Activated T-cell treated with anti-CD3 and anti-CD28 coated beads, Interleukin-2, amount 50 U/mL, for 72 hours (primary cell): Measurements from ENCODE around the gene C11orf71. TPM values are rescaled to one million over a fixed set of nuclear protein-coding genes. Genes with fewer than 3 reads are reported as not detected.

Source experiments
- ATAC-seq, 2 donors: fragments of 150-1000 bp; cut with Tn5 transposase; replicated peaks in 1 of 2; 2 replicates each; pipeline ENCODE4 v1.10.0; 2021; ENCODE audit warnings: moderate library complexity in 2 of 2, mild to moderate bottlenecking in 1 of 2
- DNase-seq, 2 donors: peaks; one replicate each; pipeline ENCODE4 v3.0.0; 2021 to 2022; ENCODE audit warnings: mixed read lengths in 1 of 2
- H3K27ac Mint-ChIP-seq: one replicate; pipeline ENCODE4 v1.8.0; 2022; ENCODE audit warnings: mild to moderate bottlenecking, moderate library complexity, mixed read lengths
- H3K27me3 Mint-ChIP-seq: one replicate; pipeline ENCODE4 v1.8.0; 2022; ENCODE audit warnings: low read depth, mixed read lengths
- H3K36me3 Mint-ChIP-seq, 2 donors: one replicate each; pipeline ENCODE4 v1.8.0; 2022; ENCODE audit warnings: mixed read lengths in 2 of 2, mild to moderate bottlenecking in 1 of 2; ENCODE audit not compliant: insufficient read depth in 2 of 2
- H3K4me1 Mint-ChIP-seq: one replicate; pipeline ENCODE4 v1.8.0; 2022; ENCODE audit warnings: low read depth, mixed read lengths
- H3K4me3 Mint-ChIP-seq, 2 donors: one replicate each; pipeline ENCODE4 v1.8.0; 2022; ENCODE audit warnings: mild to moderate bottlenecking in 2 of 2, mixed read lengths in 2 of 2, moderate library complexity in 2 of 2
- H3K9me3 Mint-ChIP-seq, 2 donors: one replicate each; pipeline ENCODE4 v1.8.0; 2022; ENCODE audit warnings: mixed read lengths in 2 of 2
- total RNA-seq, 2 donors: library from RNA; stranded (reverse); gene quantifications; one replicate each; pipeline ENCODE4 v1.2.3, GENCODE V29; 2022

The C11orf71 gene
- total RNA-seq, 2 donors from 2014 or later = 5.9 to 7.1 TPM

DNA sequence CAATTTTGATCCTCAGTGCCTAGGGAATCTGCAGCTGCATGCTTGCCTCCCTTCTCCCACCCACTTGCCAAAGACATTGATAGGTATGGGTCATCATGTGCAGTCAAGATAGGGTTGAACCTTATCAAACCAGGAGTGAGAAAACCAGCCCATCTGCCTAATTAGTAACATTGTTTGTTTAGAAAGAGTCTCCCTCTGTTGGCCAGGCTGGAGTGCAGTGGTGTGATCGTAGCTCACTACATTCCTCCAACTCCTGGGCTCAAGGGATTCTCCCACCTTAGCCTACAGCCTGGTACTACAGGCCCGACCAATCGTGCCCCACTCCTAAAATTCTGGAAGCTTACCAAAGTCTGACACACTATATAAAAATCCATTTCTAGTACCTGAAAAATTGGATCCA, 4.6 kb downstream of the C11orf71 start:
- ATAC-seq (no peak), DNase-seq (no peak)
- peaks cover 22% of the 10 kb centered on the region for H3K4me1 Mint-ChIP-seq
- H3K9me3 Mint-ChIP-seq = no peaks in the 10 kb centered on the region
- H3K36me3 Mint-ChIP-seq = peaks cover 5 to 8% of the 10 kb centered on the region in 2 donors
- H3K27ac Mint-ChIP-seq = no peak overlapping the region
- no peak overlapping the region for H3K4me3 Mint-ChIP-seq
- H3K27me3 Mint-ChIP-seq = no peaks in the 10 kb centered on the region

DNA sequence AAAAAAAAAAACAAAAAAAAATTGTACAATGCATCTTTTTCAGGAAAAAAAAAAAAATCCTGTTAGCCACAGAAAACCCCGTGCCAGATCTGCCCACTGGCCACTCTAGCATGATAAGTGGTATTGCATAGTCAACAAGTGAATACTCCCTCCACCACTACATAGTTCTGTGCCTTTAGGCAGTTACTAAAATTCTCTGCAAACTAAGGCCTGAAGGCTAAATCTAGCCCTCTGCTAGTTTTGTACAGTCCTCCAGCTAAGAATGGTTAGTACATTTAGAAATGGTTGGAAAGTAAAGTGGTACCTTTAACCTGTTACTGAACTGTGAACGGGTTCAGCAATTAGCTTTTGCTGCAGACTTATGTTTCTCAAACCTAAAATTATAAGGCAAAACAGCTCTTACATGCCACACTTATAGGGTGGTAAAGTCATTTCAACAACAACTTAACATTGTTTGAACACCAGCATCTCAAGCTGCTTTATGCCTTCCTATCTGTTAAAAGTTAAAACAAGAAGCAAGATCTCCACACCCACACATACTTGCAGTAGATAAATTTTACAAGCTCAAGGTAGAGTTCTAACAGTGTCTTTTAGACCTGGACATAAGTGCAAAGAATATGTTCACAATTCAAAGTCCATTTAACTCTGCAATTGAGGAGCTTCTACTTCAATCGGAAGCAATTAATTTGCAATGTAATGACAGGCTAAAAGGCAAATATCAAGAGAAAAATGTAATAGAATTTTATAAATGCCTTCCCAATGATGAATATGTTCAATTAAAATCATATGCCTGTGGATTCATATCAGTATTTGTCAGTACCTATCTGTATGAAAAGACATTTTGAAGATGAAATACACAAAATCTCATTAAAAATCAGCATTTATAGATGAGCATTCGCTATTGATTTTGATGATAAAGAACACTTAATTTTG, 7.3 kb downstream of the C11orf71 start:
- Mint-ChIP-seq H3K9me3 (no peaks in the 10 kb centered on the region), H3K36me3 (peaks cover under 1 to 1% of the 10 kb centered on the region in 2 donors), H3K4me1 (peaks cover 8% of the 10 kb centered on the region), H3K4me3 (no peak overlapping the region), H3K27ac (no peak overlapping the region), H3K27me3 (no peaks in the 10 kb centered on the region)
- ATAC-seq = no peak
- DNase-seq = no peak

GRCh38 chr11:114386545-114386944, 13.8 kb downstream of the C11orf71 start:
- ATAC-seq = no peak
- no peaks in the 10 kb centered on the region for H3K4me1 Mint-ChIP-seq
- DNase-seq = no peak
- no peak overlapping the region for H3K4me3 Mint-ChIP-seq
- H3K27me3 Mint-ChIP-seq = no peaks in the 10 kb centered on the region
- H3K36me3 Mint-ChIP-seq = peaks cover 2 to 5% of the 10 kb centered on the region in 2 donors
- H3K9me3 Mint-ChIP-seq = peaks cover 2 to 3% of the 10 kb centered on the region in 2 donors
- H3K27ac Mint-ChIP-seq = no peak overlapping the region

- ATAC-seq (no peak), DNase-seq (no peak)
- peaks cover 2 to 5% of the 10 kb centered on the region in 2 donors for H3K36me3 Mint-ChIP-seq
- no peaks in the 10 kb centered on the region for H3K4me1 Mint-ChIP-seq
- no peak overlapping the region for H3K27ac Mint-ChIP-seq
- H3K9me3 Mint-ChIP-seq = peaks cover 2 to 3% of the 10 kb centered on the region in 2 donors
- no peaks in the 10 kb centered on the region for H3K27me3 Mint-ChIP-seq
- no peak overlapping the region for H3K4me3 Mint-ChIP-seq
Observed at GRCh38 chr11:114386131-114386530, 14.2 kb downstream of the C11orf71 start.

DNA sequence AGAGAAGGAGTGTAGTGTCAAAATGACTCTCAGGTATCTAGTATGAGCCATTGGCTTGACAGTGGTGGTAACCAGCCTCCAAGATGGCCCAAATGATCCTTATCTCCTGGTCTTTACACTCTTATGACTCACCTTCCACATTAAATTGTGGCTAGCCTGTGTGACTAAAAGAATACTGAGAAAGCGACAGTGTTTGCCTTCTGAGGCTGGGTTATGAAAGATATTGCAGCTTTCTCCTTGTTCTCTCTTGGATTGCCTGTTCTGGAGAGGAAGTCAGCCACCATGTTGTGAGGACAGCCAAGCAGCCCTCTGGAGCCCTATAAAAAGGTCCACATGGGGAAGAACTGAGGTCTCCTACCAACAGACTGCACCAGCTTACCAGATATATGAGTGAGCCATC, 15.8 kb downstream of the C11orf71 start:
- no peak overlapping the region for H3K27ac Mint-ChIP-seq
- H3K9me3 Mint-ChIP-seq = peaks cover 2 to 3% of the 10 kb centered on the region in 2 donors
- H3K36me3 Mint-ChIP-seq = peaks cover 2 to 5% of the 10 kb centered on the region in 2 donors
- H3K4me1 Mint-ChIP-seq = peaks cover 9% of the 10 kb centered on the region
- H3K27me3 Mint-ChIP-seq = no peaks in the 10 kb centered on the region
- DNase-seq (no peak), ATAC-seq (peak; percentile 81 to 86)
- H3K4me3 Mint-ChIP-seq = no peak overlapping the region

- Mint-ChIP-seq H3K27me3 (no peaks in the 10 kb centered on the region), H3K9me3 (peaks cover 2 to 3% of the 10 kb centered on the region in 2 donors), H3K4me3 (no peak overlapping the region), H3K27ac (no peak overlapping the region), H3K36me3 (peaks cover 2 to 5% of the 10 kb centered on the region in 2 donors), H3K4me1 (peaks cover 9% of the 10 kb centered on the region)
- ATAC-seq = no peak
- no peak for DNase-seq
Observed at GRCh38 chr11:114382509-114382908, 17.8 kb downstream of the C11orf71 start.

DNA sequence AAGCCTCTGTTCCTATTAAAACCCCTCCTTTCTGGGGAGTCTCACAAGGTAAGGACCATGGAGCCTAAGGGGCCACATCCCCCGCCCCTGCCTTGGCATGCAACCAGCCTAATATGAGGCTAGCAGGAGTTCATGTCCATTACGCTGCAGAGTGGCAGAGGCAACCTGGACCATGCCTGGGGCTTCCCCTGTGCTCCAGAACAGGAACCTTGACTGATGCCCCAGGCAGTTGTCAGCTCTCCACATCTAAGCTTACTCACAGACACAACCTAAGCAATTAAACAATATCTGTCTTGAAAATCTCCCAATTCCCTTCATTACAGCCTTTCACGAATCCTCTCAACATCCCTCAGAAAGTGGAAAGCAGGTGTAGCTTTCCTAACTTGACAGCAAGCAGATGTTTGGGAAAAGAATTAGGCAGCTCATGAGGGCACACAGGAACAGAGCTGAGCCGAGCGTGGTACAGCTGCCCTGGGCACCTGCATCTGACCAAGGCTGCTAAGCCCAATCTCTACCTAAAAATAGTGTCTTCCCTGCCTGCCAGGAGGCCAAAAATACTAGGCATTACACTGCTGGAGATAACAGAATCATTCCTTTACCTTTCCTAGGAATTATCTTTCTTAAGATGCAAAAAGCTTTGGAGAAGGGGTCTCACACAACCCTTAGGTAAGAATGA, 20.8 kb downstream of the C11orf71 start:
- peaks cover 2 to 3% of the 10 kb centered on the region in 2 donors for H3K9me3 Mint-ChIP-seq
- H3K4me3 Mint-ChIP-seq = no peak overlapping the region
- H3K4me1 Mint-ChIP-seq = peaks cover 9% of the 10 kb centered on the region
- H3K27me3 Mint-ChIP-seq = no peaks in the 10 kb centered on the region
- H3K27ac Mint-ChIP-seq = no peak overlapping the region
- peaks cover 2 to 5% of the 10 kb centered on the region in 2 donors for H3K36me3 Mint-ChIP-seq
- ATAC-seq (no peak), DNase-seq (no peak)

- ATAC-seq = peak; percentile 13 to 21
- peaks cover 0 to under 1% of the 10 kb centered on the region in 2 donors for H3K36me3 Mint-ChIP-seq
Observed at GRCh38 chr11:114377612-114378267, 22.6 kb downstream of the C11orf71 start.

DNA sequence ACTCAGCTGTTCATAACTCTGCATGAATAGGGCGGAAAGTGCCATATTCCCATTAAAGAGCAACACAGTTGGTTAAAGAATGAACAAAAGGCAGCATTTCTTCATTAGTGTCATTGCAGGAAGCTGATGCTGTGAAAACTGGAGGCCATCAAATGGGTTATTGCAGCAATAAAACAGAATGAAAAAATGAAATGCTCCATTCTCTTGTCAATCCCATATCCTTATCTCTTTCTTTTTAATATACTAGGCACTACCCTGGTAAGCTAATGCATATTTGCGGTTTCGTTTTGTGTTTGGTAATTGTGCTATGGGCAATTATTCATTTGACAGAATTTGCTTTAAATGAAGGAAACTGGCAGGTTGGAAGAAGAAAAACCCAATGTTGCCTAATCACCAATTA, 25.3 kb downstream of the C11orf71 start:
- no peaks in the 10 kb centered on the region for H3K9me3 Mint-ChIP-seq
- no peaks in the 10 kb centered on the region for H3K4me1 Mint-ChIP-seq
- no peak overlapping the region for H3K27ac Mint-ChIP-seq
- DNase-seq (no peak), ATAC-seq (no peak)
- H3K4me3 Mint-ChIP-seq = no peak overlapping the region
- peaks cover 6% of the 10 kb centered on the region for H3K27me3 Mint-ChIP-seq
- no peaks in the 10 kb centered on the region for H3K36me3 Mint-ChIP-seq

More at GRCh38 chr11:114377612-114378267, 22.6 kb downstream of the C11orf71 start:
- peaks cover 0 to under 1% of the 10 kb centered on the region in 2 donors for H3K9me3 Mint-ChIP-seq
- no peak overlapping the region for H3K4me3 Mint-ChIP-seq
- H3K4me1 Mint-ChIP-seq = peaks cover 9% of the 10 kb centered on the region
- H3K27ac Mint-ChIP-seq = no peak overlapping the region
- no peak for DNase-seq
- peaks cover 6% of the 10 kb centered on the region for H3K27me3 Mint-ChIP-seq

- Mint-ChIP-seq H3K27me3 (peaks cover 26% of the 10 kb centered on the region), H3K9me3 (no peaks in the 10 kb centered on the region), H3K4me3 (no peak overlapping the region), H3K4me1 (no peaks in the 10 kb centered on the region), H3K27ac (no peak overlapping the region), H3K36me3 (no peaks in the 10 kb centered on the region)
- DNase-seq (no peak), ATAC-seq (no peak)
Observed at GRCh38 chr11:114368918-114369680, 31.2 kb downstream of the C11orf71 start.

DNA sequence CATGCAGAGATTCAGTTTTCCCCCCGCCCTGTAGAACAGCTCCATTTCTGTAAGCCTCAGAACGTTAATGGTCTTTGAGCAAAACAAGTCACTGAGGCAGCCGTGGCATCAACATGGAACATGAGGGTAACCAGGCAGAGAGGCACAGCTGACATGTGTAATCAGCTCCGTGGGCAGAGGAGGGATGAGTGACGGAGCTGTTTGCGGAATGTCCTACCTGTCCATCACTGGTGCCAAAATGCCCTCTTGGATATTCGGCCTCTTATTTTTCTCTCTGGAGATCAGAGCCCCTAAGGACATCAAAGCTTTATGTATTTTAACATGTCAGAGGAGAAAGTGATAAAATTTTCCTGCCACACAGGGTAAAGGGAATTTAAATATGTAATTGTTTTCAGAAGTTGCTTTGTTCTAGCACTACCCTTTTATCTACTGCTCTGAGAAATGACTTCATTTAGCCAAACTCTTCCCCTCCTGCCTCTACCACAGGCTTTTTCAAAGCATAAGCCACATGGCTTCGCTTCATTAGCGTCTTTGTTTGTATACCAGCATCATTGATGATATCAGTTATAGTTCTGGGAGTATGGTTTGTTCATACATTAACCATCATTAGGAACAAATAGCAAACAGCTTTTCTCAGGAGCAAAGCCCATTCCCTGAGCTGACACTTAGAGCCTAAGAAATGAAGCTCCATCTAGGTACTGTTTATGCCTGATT, 32.9 kb downstream of the C11orf71 start:
- Mint-ChIP-seq H3K36me3 (no peaks in the 10 kb centered on the region), H3K4me3 (no peak overlapping the region), H3K27me3 (peaks cover 22% of the 10 kb centered on the region), H3K27ac (no peak overlapping the region), H3K4me1 (no peaks in the 10 kb centered on the region), H3K9me3 (no peaks in the 10 kb centered on the region)
- ATAC-seq = no peak
- no peak for DNase-seq
